Measurements from ENCODE around the gene PLSCR2. TPM values are rescaled to one million over a fixed set of nuclear protein-coding genes. Genes with fewer than 3 reads are reported as not detected.

Gene PLSCR2
- total and polyA plus RNA-seq, 10 of the 15 experiments (the other 5 are each of a cell fraction or from before 2014, with no cell fraction given), result not detected

GRCh38 chr3:146468234-146468633 is 1.1 kb downstream of the PLSCR2 start:
- no peak overlapping the region for H3K4me2 ChIP-seq (ENCODE audit: control insufficient read depth, insufficient read depth)
- ChIA-PET RAD21 (ENCODE audit: unreplicated experiment) (no interaction called here), POLR2A (no interaction called here), SMC1A (ENCODE audit: uncharacterized antibody, unreplicated experiment) (interaction anchor here (0.7 to 1.9 kb wide), 2 partner anchors 14 to 76 kb away, joined by 3 to 9 read pairs; partner anchors contain the start of gene PLSCR1), CTCF (interaction anchor here (1.4 kb wide), 1 partner anchor 38 kb away, joined by 3 read pairs; no protein-coding TSS in a partner anchor)
- H3K4me1 ChIP-seq (ENCODE audit: control insufficient read depth, insufficient read depth, low read length), result peaks cover 4% of the 10 kb centered on the region; the same call in 1 of the 2 replicates
- BruUV-seq (replicated peaks), result no TSS peak
- ATAC-seq (no peak), DNase-seq (ENCODE audit: low read depth, low spot score) (no peak), FAIRE-seq (no peak)
- in situ Hi-C loops (cut with MboI), result no loop called here
- no peaks in the 10 kb centered on the region for H3K9me3 ChIP-seq (replicated peaks; ENCODE audit: control insufficient read depth, insufficient read depth, low read length)
- no peak overlapping the region for H3K27ac ChIP-seq (ENCODE audit: control insufficient read depth, insufficient read depth)
- H2AFZ ChIP-seq (ENCODE audit: control insufficient read depth, low read depth, low read length), result no peak overlapping the region
- H3K4me3 ChIP-seq, result no peak overlapping the region
- no peaks in the 10 kb centered on the region for H3K79me2 ChIP-seq (ENCODE audit: control insufficient read depth, insufficient read depth, low read length)
- intact Hi-C loops (cut with micrococcal nuclease; ENCODE audit: unreplicated experiment), result loop anchor here (5.0 kb wide), 1 partner anchor 74 kb away; the partner anchor contains the start of gene PLSCR1
- no peaks in the 10 kb centered on the region for H3K36me3 ChIP-seq (ENCODE audit: control insufficient read depth in 2 of 2, insufficient read depth in 2 of 2, low read length in 1 of 2)
- TF ChIP-seq NBN (IDR thresholded peaks at IDR 0.05), result no peak
- no peak for TF ChIP-seq PRDM15 (CRISPR knock-in tag; IDR thresholded peaks at IDR 0.05)
- TF ChIP-seq JUNB (IDR thresholded peaks at IDR 0.05), result no peak
- no peak for TF ChIP-seq SIN3A (IDR thresholded peaks at IDR 0.05; ENCODE audit: low read depth, low read length)
- TF ChIP-seq NRF1 (conservative IDR thresholded peaks at IDR 0.05; ENCODE audit: low read depth, low read length), result no peak
- no peak for TF ChIP-seq GABPA (IDR thresholded peaks at IDR 0.05; ENCODE audit: low read depth)
- no peak for TF ChIP-seq BRCA1 (IDR thresholded peaks at IDR 0.05; ENCODE audit: low read depth, low read length)
- no peak for TF ChIP-seq TCF3 (IDR thresholded peaks at IDR 0.05; ENCODE audit: borderline replicate concordance, insufficient read depth, low read depth, low read length)
- no peak for TF ChIP-seq RAD21 (IDR thresholded peaks at IDR 0.05; ENCODE audit: insufficient read depth, low read depth, low read length)
- TF ChIP-seq NFYB (IDR thresholded peaks at IDR 0.05; ENCODE audit: insufficient read depth, low read depth, low read length), result no peak
- TF ChIP-seq PKNOX1 (IDR thresholded peaks at IDR 0.05), result no peak
- no peak for TF ChIP-seq LARP7 (IDR thresholded peaks at IDR 0.05)
- no peak for TF ChIP-seq EZH2 (IDR thresholded peaks at IDR 0.05; ENCODE audit: borderline replicate concordance, control insufficient read depth, low read depth, low read length)
- WGBS (ENCODE audit: insufficient coverage, insufficient replicate concordance, low lambda C conversion rate, missing lambda C conversion rate), result 84% methylated on average over 4 of the region's 4 CpGs
- H4K20me1 ChIP-seq (ENCODE audit: control insufficient read depth, insufficient read depth), result no peaks in the 10 kb centered on the region
- no peak overlapping the region for H3K9ac ChIP-seq (ENCODE audit: control insufficient read depth, insufficient read depth, low read length)
- no peaks in the 10 kb centered on the region for H3K27me3 ChIP-seq (replicated peaks in 1 of 2; ENCODE audit: control insufficient read depth in 2 of 2, insufficient read depth in 2 of 2, low read length in 1 of 2)

Measured in GM12878 (cell line).